ENCODE data around the gene NAPSA.
"Not testable (repeated sequence)": the region's sequence is repeated elsewhere in the genome, so short reads cannot be mapped to it uniquely, and the experiment has no call there.

The NAPSA gene

DNA sequence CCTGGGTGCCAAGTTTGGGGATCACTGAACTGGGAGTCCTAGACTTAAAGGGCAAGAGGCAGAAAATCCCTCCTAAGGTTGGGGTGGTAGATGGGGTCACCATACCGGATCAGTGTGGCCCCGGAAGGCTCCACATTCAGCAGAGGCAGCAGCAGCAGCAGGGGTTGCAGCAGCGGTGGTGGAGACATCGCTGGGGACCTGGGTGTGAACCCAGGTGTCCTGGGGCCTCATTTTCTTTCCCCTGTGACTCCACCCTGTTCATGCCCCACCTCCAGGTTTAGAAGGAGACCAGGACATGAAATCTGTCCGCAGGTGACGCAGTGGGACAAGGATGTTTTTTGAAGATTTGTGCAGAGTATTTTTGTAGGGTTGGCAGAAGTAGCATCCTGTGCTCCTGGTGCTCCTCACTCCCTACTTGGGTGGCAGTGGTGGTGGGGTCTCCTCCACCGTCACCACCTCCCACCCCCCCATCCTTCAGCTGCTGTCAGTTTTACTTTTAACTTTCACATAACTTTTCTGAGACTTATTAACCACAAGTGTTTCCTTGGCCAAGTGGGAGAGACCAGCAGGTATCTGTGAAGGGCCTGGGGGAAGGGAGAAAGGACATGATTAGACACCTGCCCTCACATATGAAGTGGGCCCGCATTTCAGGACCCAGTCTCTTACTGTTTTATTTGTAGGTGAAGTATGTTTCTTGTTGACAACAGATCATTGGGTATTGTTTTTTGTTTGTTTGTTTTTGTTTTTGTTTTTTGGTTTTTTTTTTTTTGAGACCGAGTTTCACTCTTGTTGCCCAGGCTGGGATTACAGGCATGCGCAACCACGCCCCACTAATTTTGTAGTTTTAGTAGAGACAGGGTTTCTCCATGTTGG lies at the start of gene NAPSA:
TSS of gene NAPSA (minus strand) at position 206 of the 873 bp plus-strand sequence. CDS start at position 188, 18 bp downstream.
- DNase-seq (ENCODE audit: low read depth): no peak

DNA sequence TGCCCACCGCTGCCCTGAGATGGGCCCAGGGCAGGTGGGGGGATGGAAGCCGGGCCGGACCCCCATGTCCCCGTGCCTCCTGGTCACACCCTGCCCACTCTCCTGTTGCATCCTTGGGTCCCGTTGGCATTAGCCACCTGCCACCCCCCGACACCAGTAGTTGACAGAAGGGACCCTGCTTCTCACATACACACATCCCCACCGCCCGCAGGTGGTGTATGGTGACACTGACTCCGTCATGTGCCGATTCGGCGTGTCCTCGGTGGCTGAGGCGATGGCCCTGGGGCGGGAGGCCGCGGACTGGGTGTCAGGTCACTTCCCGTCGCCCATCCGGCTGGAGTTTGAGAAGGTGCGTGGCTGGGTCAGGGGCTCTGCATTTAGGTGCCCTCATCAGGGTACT lies 48.1 kb upstream of the NAPSA start:
- no peak for DNase-seq (ENCODE audit: low read depth)

DNA sequence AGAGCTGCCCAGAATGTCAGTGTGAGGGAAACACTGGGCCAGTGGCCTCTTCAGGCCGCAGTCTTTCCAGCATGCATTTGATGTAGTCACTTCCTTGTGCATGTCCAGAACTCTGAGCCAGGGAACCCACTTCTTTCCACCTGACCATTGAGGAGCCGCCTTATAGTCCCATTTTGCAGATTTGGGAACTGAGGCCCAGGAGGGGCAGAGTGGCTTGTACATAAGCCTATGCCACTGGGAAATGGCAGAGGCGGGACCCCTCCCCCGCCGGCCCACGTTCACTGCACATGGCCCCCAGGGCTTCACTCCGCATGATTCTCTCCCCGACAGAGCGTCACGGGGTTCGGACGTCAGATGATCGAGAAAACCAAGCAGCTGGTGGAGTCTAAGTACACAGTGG lies 47.7 kb upstream of the NAPSA start:
- no peak for DNase-seq (ENCODE audit: low read depth)

DNA sequence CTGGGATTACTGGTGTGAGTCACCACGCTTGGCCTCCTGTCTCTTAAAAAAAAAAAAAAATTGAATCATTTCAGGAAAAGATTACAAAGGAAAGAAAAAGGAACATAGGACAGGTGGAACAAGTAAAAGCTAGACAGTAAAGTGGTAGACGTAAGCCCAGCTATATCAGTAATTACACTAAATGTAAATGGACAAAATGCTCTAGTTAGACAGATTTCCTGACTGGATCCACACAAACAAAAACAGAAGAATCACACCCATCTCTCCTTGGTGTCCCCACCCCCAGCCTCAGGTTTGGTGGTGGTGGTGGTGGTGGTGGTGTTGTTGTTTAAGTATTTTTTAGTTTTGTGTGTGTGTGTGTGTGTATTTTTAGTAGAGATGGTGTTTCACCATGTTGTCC lies 47.0 kb upstream of the NAPSA start:
- DNase-seq (ENCODE audit: low read depth): no peak

DNA sequence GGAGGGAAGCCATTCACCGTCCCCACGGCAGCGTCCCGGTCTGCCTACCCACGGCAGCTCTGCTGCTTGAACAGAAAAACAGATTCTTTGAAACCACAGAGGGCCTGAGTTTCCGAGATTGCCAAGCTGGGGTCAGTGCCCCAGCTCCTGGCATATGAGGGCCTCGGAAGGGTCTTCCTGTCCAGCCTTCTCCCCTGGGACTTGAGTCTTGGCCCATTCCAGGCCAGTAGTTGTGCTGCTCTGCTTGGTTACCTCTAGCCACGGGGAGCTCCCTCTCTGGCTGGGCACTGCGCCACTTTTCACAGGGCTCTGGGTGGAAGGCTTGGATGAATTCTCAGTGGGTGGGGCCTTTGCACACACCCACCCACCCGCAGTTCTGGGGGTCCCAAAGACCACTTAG lies 44.7 kb upstream of the NAPSA start:
- DNase-seq (ENCODE audit: low read depth): no peak

DNA sequence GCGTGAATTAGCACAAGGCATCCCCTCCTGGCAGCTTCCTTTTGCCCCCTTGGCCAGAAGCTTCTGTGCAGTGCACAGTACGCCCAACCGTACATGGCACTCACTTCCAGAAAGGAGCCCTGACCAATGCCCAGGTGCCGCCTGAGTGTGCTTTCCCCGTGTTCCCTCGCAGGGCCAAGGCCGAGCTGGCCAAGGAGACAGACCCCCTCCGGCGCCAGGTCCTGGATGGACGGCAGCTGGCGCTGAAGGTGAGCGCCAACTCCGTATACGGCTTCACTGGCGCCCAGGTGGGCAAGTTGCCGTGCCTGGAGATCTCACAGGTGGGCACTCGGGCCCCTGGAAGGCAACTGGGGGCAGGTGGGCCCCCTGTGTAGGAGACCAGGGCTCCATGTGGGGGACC lies 43.9 kb upstream of the NAPSA start:
- DNase-seq (ENCODE audit: low read depth): no peak

DNA sequence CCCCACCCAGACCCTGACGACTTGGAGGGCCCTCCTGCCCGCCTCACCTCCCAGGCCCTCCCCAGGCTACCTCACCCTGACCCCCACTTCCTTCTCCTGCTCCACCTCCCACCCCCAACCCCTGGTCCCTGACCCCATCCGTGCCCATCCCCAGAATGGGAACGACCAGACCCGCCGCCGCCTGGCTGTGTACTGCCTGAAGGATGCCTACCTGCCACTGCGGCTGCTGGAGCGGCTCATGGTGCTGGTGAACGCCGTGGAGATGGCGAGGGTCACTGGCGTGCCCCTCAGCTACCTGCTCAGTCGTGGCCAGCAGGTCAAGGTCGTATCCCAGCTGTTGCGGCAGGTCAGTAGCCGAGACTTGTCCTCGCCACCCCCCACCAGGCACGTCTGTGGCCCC lies 41.4 kb upstream of the NAPSA start:
- DNase-seq (ENCODE audit: low read depth): no peak

DNA sequence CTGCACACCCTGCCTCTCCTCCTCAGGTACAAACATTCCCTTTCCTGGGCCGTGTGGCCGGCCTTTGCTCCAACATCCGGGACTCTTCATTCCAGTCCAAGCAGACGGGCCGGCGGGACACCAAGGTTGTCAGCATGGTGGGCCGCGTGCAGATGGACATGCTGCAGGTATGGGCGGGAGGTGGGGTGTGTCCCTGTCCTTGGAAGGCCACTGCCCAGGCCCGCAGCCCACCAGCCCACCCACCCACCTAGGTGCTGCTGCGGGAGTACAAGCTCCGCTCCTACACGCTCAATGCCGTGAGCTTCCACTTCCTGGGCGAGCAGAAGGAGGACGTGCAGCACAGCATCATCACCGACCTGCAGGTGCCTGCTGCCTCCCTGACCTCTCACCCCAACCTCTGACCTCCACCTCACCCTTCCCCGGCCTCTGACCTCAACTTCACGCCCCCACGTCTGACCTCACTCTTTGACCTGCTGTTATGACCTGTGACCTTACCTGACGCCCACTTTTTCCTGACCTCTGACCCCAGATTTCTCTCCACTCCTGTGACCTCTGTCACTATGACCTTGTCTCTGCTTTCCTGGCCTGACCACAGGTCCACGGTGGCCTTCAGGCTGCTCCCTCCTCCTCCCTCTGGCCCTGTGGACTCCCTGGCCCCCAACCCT lies 40.8 kb upstream of the NAPSA start:
- no peak for DNase-seq (ENCODE audit: low read depth)

DNA sequence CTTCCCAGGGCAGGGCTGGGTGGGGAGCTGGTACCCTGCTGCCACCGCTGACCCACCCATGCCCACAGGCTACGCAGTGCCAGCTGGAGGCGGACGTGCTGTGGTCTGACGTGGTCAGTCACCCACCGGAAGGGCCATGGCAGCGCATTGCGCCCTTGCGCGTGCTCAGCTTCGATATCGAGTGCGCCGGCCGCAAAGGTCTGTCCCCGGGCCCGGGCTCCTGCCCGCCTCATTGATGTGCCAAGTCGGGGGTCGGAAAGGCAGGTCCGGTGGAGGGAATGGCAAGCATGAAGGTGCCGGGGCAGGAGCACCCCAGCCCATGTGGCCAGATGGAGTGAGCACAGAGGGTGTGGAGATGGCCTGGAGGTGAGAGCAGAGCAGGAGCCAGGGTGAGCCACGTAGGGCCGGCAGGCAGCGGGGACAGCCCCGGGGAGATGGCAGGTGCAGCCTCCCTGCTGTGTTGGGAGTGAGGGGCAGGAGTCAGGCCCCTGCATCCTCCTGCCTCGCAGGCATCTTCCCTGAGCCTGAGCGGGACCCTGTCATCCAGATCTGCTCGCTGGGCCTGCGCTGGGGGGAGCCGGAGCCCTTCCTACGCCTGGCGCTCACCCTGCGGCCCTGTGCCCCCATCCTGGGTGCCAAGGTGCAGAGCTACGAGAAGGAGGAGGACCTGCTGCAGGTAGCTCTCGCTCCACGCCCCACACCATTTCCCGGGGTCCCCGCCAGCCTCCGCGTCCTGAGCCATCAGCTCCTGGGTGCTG lies 37.3 kb upstream of the NAPSA start:
- DNase-seq (ENCODE audit: low read depth): no peak

DNA sequence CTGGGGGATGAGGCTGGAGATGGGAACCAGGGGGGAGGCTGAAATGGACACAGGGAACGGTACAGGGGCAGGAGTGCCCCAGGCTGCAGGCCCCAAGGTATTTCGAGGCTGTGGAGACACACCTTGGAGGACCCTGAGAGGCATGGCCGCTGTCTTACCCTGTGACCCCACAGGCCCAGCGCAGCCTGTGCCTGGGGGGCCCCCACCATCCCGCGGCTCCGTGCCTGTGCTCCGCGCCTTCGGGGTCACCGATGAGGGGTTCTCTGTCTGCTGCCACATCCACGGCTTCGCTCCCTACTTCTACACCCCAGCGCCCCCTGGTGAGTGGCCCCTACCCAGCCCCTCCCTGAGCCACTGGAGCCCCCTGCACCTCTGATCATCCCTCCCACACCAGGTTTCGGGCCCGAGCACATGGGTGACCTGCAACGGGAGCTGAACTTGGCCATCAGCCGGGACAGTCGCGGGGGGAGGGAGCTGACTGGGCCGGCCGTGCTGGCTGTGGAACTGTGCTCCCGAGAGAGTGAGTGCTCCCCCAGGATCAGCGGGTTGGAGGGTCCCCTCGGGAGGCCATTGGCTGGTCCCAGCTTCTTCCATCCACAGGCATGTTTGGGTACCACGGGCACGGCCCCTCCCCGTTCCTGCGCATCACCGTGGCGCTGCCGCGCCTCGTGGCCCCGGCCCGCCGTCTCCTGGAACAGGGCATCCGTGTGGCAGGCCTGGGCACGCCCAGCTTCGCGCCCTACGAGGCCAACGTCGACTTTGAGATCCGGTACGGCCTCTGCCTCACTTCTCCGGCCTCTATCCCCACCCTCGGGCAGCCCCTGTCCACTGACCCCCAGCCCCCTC lies 36.4 kb upstream of the NAPSA start:
- no peak for DNase-seq (ENCODE audit: low read depth)

DNA sequence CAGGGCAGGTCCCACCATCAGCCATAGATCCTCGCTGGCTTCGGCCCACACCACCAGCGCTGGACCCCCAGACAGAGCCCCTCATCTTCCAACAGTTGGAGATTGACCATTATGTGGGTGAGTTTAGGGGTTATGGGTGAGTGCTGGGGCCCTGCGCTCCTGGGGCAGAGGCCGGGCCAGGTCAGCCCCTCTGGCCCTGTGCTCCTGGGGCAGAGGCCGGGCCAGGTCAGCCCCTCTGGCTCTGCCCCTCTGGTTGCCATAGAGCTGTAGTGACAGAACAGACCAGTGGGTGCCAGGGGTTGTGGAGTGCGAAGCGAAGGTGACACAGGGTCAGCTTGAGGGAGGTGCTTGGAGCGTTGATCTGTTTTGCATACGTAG lies 33.9 kb upstream of the NAPSA start:
- no peak for DNase-seq (ENCODE audit: low read depth)

DNA sequence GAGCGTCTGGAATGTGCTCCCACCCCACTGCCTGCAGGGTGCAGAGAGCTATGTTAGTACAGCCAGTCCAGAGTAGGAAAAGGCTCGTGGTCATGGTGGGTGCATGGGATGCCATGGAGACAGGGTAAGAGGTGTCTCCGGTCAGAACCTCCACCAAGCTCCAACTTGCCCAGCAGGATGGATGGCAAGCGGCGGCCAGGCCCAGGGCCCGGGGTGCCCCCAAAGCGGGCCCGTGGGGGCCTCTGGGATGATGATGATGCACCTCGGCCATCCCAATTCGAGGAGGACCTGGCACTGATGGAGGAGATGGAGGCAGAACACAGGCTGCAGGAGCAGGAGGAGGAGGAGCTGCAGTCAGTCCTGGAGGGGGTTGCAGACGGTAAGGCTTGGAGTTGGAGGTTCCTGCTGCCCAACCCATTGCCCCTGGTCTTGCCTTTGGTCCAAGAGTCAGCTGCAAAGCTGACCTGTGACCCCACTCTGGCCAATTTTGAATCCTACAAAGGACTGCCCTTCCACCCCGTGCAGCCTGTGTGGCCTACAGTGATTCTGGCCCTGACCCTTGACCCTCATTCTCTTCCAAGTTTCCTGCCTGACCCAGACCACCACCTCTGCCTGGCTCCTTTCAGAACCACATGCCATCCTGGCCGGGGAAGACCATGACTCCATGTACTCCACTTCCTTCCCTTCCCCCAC lies 33.4 kb upstream of the NAPSA start:
- DNase-seq (ENCODE audit: low read depth): no peak

DNA sequence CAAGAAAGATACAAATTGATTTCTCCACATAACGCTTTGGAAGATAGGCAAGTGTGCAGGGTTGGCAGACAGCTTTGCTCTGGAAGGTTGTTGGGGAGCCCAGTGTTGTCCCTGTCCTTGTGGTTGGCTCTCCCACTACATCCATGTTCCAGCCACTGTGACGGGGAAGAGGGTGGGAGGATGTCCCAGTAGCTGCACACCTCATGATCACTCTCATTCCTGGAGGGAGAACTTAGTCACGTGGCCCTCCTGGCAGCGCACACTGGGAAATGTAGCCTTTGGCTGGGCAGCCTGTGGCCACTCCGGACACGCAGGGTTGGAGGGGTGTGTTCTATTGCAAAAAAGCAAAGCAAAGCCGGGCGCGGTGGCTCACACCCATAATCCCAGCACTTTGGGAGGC lies 28.6 kb upstream of the NAPSA start:
- no peak for DNase-seq (ENCODE audit: low read depth)

DNA sequence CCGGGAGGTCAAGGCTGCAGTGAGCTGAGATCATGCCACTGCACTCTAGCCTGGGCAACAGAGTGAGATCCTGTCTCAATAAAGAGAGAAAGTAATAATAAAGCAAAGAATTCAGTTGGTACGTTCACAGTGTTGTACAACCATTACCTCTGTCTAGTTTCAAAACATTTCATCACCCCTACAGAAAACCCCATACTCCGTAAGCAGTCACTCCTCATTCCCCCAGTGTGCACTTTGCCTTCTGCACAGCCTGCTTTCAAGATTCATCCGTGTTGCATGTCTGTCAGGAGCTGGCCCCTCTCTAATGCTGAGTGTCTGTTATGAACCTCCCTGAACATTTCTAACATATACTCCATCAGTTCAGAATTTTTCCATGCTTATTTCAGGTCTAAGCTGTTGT lies 28.1 kb upstream of the NAPSA start:
- DNase-seq (ENCODE audit: low read depth): no peak

DNA sequence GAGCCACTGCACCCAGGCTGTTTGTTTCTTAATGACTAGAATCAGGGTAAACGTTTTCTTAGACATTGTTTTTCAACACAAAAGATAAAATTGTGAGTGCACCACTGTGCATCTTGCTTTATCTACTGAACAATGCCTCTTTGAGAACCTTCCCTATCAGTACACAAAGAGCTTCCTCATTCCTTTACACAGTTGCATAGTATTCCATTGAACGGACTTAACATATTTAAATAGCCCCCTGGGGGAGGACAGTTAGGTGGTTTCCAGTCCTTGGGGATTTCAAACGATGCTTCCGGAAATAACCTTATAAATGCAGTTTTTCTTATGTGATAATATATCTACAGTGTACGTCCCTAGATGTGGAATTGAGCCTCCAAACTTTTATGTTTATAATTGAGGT lies 27.3 kb upstream of the NAPSA start:
- DNase-seq (ENCODE audit: low read depth): no peak

DNA sequence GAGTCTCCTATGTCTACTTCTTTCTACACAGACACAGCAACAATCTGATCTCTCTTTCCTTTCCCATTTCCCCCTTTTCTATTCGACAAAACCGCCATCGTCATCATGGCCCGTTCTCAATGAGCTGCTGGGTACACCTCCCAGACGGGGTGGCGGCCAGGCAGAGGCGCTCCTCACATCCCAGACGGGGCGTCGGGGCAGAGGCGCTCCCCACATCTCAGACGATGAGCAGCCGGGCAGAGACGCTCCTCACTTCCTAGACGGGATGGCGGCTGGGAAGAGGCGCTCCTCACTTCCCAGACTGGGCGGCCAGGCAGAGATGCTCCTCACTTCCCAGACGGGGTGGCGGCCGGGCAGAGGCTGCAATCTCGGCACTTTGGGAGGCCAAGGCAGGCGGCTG lies 25.5 kb upstream of the NAPSA start:
- DNase-seq (ENCODE audit: low read depth): not testable (repeated sequence)

DNA sequence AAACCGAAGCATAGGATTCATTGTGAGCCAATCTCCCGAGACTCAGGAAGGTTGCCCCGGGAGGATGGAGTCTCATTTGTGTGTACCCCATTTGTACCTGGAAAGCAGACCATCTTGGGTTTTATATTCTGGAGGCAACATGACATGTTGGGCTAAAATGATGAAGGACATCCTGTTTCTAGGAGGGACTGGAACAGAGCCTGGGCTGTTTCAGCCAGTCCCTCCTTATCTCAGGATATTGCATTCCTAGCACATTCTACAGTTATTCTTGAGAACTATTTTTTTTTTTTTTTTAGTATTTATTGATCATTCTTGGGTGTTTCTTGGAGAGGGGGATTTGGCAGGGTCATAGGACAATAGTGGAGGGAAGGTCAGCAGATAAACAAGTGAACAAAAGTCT lies 24.9 kb upstream of the NAPSA start:
- DNase-seq (ENCODE audit: low read depth): not testable (repeated sequence)

DNA sequence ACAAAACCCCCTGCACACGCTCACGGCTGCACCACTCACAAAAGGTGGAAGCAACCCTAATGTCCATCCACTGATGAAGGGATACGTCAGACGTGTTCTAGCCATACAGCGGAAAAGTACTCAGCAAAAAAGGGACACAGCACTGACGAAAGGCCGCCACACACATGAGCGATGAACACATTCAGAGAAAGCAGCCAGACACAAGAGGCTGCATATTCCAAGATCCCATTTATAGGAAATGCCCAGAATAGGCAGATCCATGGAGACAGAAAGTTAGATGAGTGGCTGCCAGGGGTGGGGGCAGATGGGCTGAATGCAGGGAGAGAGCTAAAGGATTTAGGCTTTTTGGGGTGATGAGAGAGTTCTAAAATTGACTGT lies 22.4 kb upstream of the NAPSA start:
- no peak for DNase-seq (ENCODE audit: low read depth)

DNA sequence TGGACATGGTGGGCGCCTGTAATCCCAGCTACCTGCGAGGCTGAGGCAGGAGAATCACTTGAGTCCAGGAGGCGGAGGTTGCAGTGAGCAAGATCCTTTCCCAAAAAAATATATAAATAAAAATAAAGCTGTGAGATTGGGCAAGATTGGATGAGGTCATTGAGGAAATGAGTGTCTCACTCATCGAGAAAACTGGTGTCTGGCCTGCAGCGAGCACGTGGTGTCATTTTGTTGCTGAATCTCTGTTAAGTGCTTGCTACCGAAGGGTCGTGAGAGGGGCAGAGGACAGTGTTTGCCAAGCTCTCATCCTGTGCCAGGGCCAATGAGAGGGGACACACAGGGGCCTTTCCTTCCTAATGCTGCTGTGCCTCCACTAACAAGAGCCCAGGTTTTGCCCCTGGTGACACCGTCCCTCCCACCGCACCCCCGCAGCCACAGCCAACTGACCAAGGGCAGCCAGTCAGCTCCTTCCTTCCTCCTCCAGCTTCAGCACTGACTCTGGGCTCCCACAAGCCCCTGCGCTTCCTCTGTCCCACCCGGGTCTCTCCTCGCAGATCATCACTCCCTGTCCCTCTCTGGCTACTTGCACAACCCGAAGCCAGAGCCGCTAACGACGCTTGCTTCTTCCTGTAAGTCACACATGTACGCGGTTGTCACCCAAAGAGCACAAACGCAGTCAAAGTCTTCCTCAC lies 21.9 kb upstream of the NAPSA start:
- no peak for DNase-seq (ENCODE audit: low read depth)

DNA sequence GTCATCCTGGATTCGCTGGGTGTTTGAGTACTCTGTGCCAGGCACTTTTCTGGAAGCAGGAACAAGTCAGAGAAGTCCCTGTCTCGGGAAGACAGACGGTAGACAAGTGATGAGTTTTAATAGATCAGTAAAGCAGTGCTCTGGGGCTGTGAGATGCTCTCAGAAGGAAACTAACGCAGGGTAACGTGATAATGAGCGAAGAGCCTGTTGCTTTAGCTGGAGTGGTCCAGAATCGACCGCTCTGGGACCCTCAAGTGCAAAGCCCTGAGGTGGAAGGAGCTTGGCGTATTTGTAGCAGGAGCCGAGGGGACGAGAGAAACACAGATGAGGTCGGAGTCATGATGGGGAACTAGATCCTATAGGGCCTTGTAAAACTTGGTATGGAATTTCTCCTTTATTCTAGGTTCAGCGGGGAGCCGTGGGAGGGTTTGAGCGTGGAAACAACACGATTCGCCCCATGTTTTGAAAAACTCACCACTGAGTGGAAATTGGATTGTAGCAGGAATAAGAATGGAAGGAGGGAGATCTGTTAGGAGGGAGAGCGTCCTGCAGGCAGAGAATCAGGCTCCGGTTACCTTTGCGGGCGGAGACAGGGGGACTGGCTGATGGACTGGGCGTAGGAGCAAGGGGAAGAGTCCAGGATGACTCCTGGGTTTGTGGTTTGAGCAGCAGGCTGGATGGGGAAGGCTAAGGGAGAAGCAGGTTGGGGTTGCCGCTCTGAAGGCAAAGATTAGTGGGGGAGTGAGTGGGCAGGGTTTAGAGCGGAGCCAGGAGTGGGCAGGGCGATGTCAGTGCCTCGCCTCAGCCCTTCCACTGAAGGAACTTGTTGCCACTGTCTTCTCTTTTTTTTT lies 19.5 kb upstream of the NAPSA start:
- DNase-seq (ENCODE audit: low read depth): no peak
